HT1080 (cell line): Measurements from ENCODE around the gene CEP72. TPM values are rescaled to one million over a fixed set of nuclear protein-coding genes. Genes with fewer than 3 reads are reported as not detected.

ENCODE experiments used
- DNase-seq: peaks from one replicate; pipeline ENCODE4 v3.0.0-alpha.2; 2015; ENCODE audit warnings: low read depth
- polyA plus RNA-seq, 2 experiments: library from polyadenylated mRNA; depleted of rRNA; stranded (reverse); fragments of >200 nt; gene quantifications; 2 replicates each; pipeline ENCODE4 v1.2.3, GENCODE V29; 2015
- total RNA-seq: library from RNA; depleted of rRNA; stranded (reverse); fragments of >200 nt; shearing (Covaris generic); gene quantifications from 2 replicates; pipeline ENCODE4 v1.2.3, GENCODE V29; 2014; rRNA removed

The CEP72 gene
- 16.0 and 17.5 TPM in 2 replicates for total RNA-seq
- 7.7 and 9.1 TPM in 2 replicates for polyA plus RNA-seq (2015; cell fraction: cytosol; rRNA removed)
- 23.5 and 27.3 TPM in 2 replicates for polyA plus RNA-seq (2015; cell fraction: nucleus; rRNA removed)

- DNase-seq, result peak; percentile 74
Measured at GRCh38 chr5:611731-612486, at the start of gene CEP72. CEP72 (plus strand) TSS chr5:612340; CDS start chr5:612362, 22 bp downstream.

GRCh38 chr5:565782-566440 is 46.2 kb upstream of the CEP72 start:
- DNase-seq, result no peak

- no peak for DNase-seq
Measured at GRCh38 chr5:566636-567309, 45.4 kb upstream of the CEP72 start.

- no peak for DNase-seq
Measured at GRCh38 chr5:567664-568060, 44.5 kb upstream of the CEP72 start.

- DNase-seq, result no peak
Measured at GRCh38 chr5:568061-568781, 43.9 kb upstream of the CEP72 start.

- DNase-seq, result no peak
Measured at GRCh38 chr5:568809-569208, 43.3 kb upstream of the CEP72 start.

- no peak for DNase-seq
Measured at GRCh38 chr5:569358-569867, 42.7 kb upstream of the CEP72 start.

- no peak for DNase-seq
Measured at GRCh38 chr5:569868-570361, 42.2 kb upstream of the CEP72 start.

- DNase-seq, result no peak
Measured at GRCh38 chr5:570446-570845, 41.7 kb upstream of the CEP72 start.

GRCh38 chr5:570886-571285 is 41.3 kb upstream of the CEP72 start:
- no peak for DNase-seq

- DNase-seq, result no peak
Measured at GRCh38 chr5:571791-572190, 40.3 kb upstream of the CEP72 start.

GRCh38 chr5:572398-573019 is 39.6 kb upstream of the CEP72 start:
- DNase-seq, result no peak

GRCh38 chr5:573206-573605 is 38.9 kb upstream of the CEP72 start:
- DNase-seq, result no peak

GRCh38 chr5:573976-574375 is 38.2 kb upstream of the CEP72 start:
- DNase-seq, result no peak

GRCh38 chr5:574906-575305 is 37.2 kb upstream of the CEP72 start:
- DNase-seq, result no peak

GRCh38 chr5:575636-576035 is 36.5 kb upstream of the CEP72 start:
- DNase-seq, result no peak

- DNase-seq, result peak; percentile 21
Measured at GRCh38 chr5:577214-577613, 34.9 kb upstream of the CEP72 start.

- no peak for DNase-seq
Measured at GRCh38 chr5:577800-578199, 34.3 kb upstream of the CEP72 start.

- no peak for DNase-seq
Measured at GRCh38 chr5:579211-579610, 32.9 kb upstream of the CEP72 start.

- no peak for DNase-seq
Measured at GRCh38 chr5:579746-580366, 32.3 kb upstream of the CEP72 start.
